ENCODE measurements around the gene PREX1.

PREX1 gene

GRCh38 chr20:48826069-48826468 lies 1.7 kb downstream of the PREX1 start:
- TF ChIP-seq, protein P1, sequence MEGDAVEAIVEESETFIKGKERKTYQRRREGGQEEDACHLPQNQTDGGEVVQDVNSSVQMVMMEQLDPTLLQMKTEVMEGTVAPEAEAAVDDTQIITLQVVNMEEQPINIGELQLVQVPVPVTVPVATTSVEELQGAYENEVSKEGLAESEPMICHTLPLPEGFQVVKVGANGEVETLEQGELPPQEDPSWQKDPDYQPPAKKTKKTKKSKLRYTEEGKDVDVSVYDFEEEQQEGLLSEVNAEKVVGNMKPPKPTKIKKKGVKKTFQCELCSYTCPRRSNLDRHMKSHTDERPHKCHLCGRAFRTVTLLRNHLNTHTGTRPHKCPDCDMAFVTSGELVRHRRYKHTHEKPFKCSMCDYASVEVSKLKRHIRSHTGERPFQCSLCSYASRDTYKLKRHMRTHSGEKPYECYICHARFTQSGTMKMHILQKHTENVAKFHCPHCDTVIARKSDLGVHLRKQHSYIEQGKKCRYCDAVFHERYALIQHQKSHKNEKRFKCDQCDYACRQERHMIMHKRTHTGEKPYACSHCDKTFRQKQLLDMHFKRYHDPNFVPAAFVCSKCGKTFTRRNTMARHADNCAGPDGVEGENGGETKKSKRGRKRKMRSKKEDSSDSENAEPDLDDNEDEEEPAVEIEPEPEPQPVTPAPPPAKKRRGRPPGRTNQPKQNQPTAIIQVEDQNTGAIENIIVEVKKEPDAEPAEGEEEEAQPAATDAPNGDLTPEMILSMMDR (IDR thresholded peaks at IDR 0.05; ENCODE audit: insufficient read depth, low read length, poor library complexity, severe bottlenecking) = no peak
- Histone ChIP-seq H3K36me3 (ENCODE audit: control insufficient read depth, insufficient read depth, low read length) (no peaks in the 10 kb centered on the region; the same call in 1 of the 2 replicates), H3K4me3 (replicated peaks; ENCODE audit: low read depth, low read length) (peak overlapping the region; percentile 90), H3K27me3 (replicated peaks; ENCODE audit: control insufficient read depth, insufficient read depth, low read length) (no peaks in the 10 kb centered on the region)
- DNase-seq (ENCODE audit: extremely low read depth, insufficient read length) = no peak

DNA sequence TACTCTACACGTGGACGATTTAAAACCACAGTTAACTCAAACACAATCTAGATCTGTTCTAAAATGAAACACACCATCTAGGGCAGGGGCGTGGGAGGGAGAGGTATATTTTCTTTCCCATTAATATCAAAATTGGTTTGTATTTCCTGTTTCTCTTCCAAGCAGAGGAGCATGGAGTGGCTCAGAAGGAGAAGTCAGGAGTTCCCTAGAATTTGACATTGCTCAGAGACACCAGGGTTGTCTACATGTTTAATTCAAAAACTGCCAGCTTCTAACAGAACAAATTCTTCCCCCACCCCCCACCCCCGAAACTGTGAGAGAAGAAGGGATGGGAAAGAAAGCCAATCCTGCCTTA lies 2.3 kb downstream of the PREX1 start:
- TF ChIP-seq, protein P1 (IDR thresholded peaks at IDR 0.05; ENCODE audit: insufficient read depth, low read length, poor library complexity, severe bottlenecking) = no peak
- H3K27me3 ChIP-seq (replicated peaks; ENCODE audit: control insufficient read depth, insufficient read depth, low read length) = no peaks in the 10 kb centered on the region
- peak overlapping the region; percentile 90 for H3K4me3 ChIP-seq (replicated peaks; ENCODE audit: low read depth, low read length)

DNA sequence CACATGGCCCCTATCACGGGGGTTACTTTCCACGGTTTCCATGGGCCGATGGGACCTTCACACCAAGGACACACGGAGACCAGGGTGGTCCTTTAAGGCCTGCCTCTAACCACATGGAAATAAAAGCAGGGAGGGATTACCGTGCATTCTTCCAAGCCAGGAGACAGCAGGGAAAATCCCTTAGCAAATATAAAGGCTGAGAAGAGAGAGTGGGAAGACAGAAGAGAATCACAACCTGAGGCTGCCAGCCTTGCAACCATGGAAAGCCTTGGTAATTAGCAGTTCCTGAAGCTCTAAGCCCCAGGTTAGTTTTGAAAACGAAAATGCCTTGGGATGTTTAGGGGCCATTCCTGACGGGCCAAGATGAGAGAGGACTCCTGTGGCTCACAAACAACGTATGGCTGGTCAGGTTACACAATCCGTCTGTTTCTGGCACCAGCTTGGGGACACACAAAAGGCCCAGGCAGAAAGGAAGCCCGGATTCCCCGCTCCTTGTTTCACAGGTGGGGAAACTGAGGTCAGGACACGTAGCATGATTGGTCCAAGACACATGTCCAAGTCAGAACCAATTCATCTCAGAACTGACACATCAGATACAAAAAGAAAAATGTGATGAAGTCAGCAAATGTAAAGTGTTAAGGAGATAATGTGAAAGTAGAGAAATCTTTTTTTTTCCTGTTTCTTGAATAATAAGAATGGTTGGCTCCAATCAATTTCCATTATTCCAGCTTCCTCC lies 2.8 kb downstream of the PREX1 start:
- Histone ChIP-seq H3K27me3 (replicated peaks; ENCODE audit: control insufficient read depth, insufficient read depth, low read length) (no peaks in the 10 kb centered on the region), H3K36me3 (ENCODE audit: control insufficient read depth, insufficient read depth, low read length) (no peaks in the 10 kb centered on the region; the same call in 1 of the 2 replicates), H3K4me3 (replicated peaks; ENCODE audit: low read depth, low read length) (peak overlapping the region; percentile 90)
- TF ChIP-seq, protein P1 (IDR thresholded peaks at IDR 0.05; ENCODE audit: insufficient read depth, low read length, poor library complexity, severe bottlenecking) = no peak
- DNase-seq (ENCODE audit: extremely low read depth, insufficient read length) = no peak

More for the DNA sequence above, 2.3 kb downstream of the PREX1 start:
- H3K36me3 ChIP-seq (ENCODE audit: control insufficient read depth, insufficient read depth, low read length) = no peaks in the 10 kb centered on the region; the same call in 1 of the 2 replicates
- no peak for DNase-seq (ENCODE audit: extremely low read depth, insufficient read length)

DNA sequence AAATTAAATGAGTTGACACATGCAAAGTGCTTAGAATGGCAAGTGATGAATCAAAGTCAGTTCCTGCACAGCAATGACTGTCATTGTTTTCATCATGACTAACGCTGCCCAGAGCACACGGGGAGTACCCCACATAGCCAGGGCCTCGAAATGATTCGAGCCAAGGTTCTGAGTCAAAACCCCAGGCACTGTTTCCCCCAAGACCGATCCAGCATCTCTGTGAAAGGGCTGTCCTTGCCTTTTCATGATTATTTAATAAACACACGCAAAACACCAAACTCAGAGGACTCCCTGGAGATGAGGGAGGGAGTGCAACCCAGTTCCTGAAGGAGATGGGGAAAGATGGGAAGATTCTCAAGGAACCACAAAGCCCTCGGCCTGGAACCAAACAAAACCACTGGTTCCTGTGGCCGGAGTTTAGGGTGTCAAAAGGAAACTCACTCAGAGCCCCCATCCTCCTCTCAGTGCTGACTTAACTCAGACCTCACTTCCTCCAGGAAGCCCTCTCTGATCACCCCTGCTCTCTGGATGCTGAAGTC lies 3.8 kb downstream of the PREX1 start:
- peak; percentile 69 for DNase-seq (ENCODE audit: extremely low read depth, insufficient read length)
- Histone ChIP-seq H3K36me3 (ENCODE audit: control insufficient read depth, insufficient read depth, low read length) (no peaks in the 10 kb centered on the region; the same call in 1 of the 2 replicates), H3K4me3 (replicated peaks; ENCODE audit: low read depth, low read length) (peak overlapping the region; percentile 90), H3K27me3 (replicated peaks; ENCODE audit: control insufficient read depth, insufficient read depth, low read length) (no peaks in the 10 kb centered on the region)
- TF ChIP-seq, protein P1 (IDR thresholded peaks at IDR 0.05; ENCODE audit: insufficient read depth, low read length, poor library complexity, severe bottlenecking) = no peak

GRCh38 chr20:48823476-48823875 lies 4.3 kb downstream of the PREX1 start:
- H3K4me3 ChIP-seq (replicated peaks; ENCODE audit: low read depth, low read length) = peak overlapping the region; percentile 40
- TF ChIP-seq, protein P1 (IDR thresholded peaks at IDR 0.05; ENCODE audit: insufficient read depth, low read length, poor library complexity, severe bottlenecking) = no peak
- no peaks in the 10 kb centered on the region; the same call in 1 of the 2 replicates for H3K36me3 ChIP-seq (ENCODE audit: control insufficient read depth, insufficient read depth, low read length)
- no peak for DNase-seq (ENCODE audit: extremely low read depth, insufficient read length)
- H3K27me3 ChIP-seq (replicated peaks; ENCODE audit: control insufficient read depth, insufficient read depth, low read length) = no peaks in the 10 kb centered on the region
